H1 (cell line): Measurements from ENCODE around the gene NFKBIZ.

Experiments used
- CREB1 ChIP-seq: IDR thresholded peaks from 2 replicates; pipeline ENCODE4 v1.6.1; 2012; ENCODE audit warnings: inconsistent platforms
- GTF2F1 ChIP-seq: IDR thresholded peaks from 2 replicates; pipeline ENCODE4 v1.6.1; 2012; ENCODE audit warnings: low read depth, low read length, improper control_type of control experiment, borderline replicate concordance
- JUND ChIP-seq: IDR thresholded peaks from 2 replicates; pipeline ENCODE4 v1.6.1; 2011; ENCODE audit warnings: mild to moderate bottlenecking, improper control_type of control experiment, low read length
- MAX ChIP-seq: IDR thresholded peaks from 2 replicates; pipeline ENCODE4 v1.6.1; 2012; ENCODE audit warnings: inconsistent platforms
- SIN3A ChIP-seq, 2 experiments: IDR thresholded peaks in 1 of 2; conservative IDR thresholded peaks in 1 of 2; 2 replicates each; pipeline ENCODE4 v1.6.1; 2011 to 2012; ENCODE audit warnings: low read length in 2 of 2, improper control_type of control experiment in 1 of 2, low read depth in 1 of 2, mild to moderate bottlenecking in 1 of 2
- ZNF274 ChIP-seq: IDR thresholded peaks from 2 replicates; pipeline ENCODE4 v1.7.0; 2012; ENCODE audit warnings: low read length, borderline replicate concordance; ENCODE audit errors: extremely low read depth

DNA sequence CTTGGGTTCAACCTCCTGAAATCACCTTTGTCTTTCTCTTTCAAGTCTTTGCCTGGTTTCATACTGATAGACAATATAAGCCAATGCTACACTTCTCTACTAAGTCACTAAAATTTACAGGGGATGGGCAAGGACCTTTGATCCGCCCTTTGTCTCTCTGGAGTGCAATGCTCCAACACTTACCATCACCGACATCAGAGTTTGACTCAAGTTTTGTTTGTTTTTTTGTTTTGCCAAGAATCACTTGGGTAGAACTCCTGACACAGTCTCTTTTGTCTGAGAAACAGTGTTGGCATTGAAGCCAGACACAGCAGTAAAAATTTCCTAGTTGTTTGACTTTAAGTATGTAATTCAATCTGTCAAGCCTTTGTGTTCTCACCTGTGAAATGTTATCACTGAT, 29.3 kb downstream of the NFKBIZ start:
- TF ChIP-seq GTF2F1 (no peak), CREB1 (no peak), JUND (no peak), SIN3A (conservative IDR thresholded peaks at IDR 0.05 in 1 of 2, IDR thresholded peaks at IDR 0.05 in 1 of 2; ENCODE audit: low read depth in 1 of 2, low read length in 2 of 2) (no peak), MAX (no peak), ZNF274 (no peak)
